Activated T-helper 1 cell treated with anti-CD3 and anti-CD28 coated beads, Interleukin-12 subunit alpha, Interleukin-12 subunit beta, Interleukin-2, Interleukin-4 antibody, amounts not matched to agents 30 ng/mL and 10 ng/mL and 1 ng/mL, durations not matched to agents 14 hours and 24 hours and 36 hours (primary cell): Measurements from ENCODE around the gene CDK2AP2. TPM values are rescaled to one million over a fixed set of nuclear protein-coding genes. Genes with fewer than 3 reads are reported as not detected.
A peak's percentile ranks its signal among the peaks of the same experiment; 100 is the strongest.
"Not testable (repeated sequence)": the region's sequence is repeated elsewhere in the genome, so short reads cannot be mapped to it uniquely, and the experiment has no call there.

Experiments used
- DNase-seq: peaks from one replicate; pipeline ENCODE4 v3.0.0; 2021; ENCODE audit warnings: low spot score
- H3K27ac Mint-ChIP-seq: one replicate; pipeline ENCODE4 v1.8.0; 2021; ENCODE audit warnings: mild to moderate bottlenecking, mixed read lengths
- H3K27me3 Mint-ChIP-seq: one replicate; pipeline ENCODE4 v1.8.0; 2022; ENCODE audit warnings: mild to moderate bottlenecking, moderate library complexity, mixed read lengths; ENCODE audit not compliant: insufficient read depth
- H3K36me3 Mint-ChIP-seq: one replicate; pipeline ENCODE4 v1.8.0; 2021; ENCODE audit warnings: low read depth, mixed read lengths
- H3K4me1 Mint-ChIP-seq: one replicate; pipeline ENCODE4 v1.8.0; 2021; ENCODE audit warnings: low read depth, mixed read lengths
- H3K4me3 Mint-ChIP-seq: one replicate; pipeline ENCODE4 v1.8.0; 2021; ENCODE audit warnings: mild to moderate bottlenecking, moderate library complexity, mixed read lengths
- H3K9me3 Mint-ChIP-seq: one replicate; pipeline ENCODE4 v1.8.0; 2021; ENCODE audit warnings: mixed read lengths
- intact Hi-C: fragments of 100-400 bp; cut with micrococcal nuclease; formaldehyde crosslinking; loops from one replicate; pipeline ENCODE4 v1.15.1; 2024
- total RNA-seq: library from RNA; stranded (reverse); gene quantifications from 2 replicates; pipeline ENCODE4 v1.2.3, GENCODE V29; 2022

CDK2AP2 gene
- total RNA-seq, 1 donor from 2014 or later = 107 TPM

DNA sequence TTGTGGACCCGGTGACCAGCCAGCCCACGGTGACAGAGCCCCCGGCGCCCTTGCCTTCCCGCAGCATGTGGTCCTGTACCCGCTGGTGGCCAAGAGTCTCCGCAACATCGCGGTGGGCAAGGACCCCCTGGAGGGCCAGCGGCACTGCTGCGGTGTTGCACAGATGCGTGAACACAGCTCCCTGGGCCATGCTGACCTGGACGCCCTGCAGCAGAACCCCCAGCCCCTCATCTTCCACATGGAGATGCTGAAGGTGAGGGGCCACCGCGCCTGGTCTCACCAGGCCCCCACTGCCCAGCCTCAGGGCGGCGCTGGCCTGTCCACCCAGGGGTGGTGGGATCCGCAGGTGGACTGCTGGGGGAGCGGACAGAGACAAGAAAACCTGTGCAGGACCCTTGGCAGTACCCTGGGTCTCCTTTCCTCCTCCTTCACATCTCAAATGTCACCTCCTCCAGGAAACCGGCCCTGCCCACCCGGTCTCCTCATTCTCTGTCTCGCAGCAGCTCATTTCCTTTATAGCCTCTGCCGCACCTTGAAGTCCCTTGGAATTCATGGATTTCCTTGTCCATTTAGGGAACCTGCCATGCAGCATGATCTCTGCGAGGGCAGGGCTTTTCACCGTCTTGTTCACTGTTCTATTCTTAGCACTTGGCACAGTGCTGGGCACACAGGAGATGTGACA is 18.6 kb downstream of the CDK2AP2 start:
- Mint-ChIP-seq H3K27me3 (no peaks in the 10 kb centered on the region), H3K27ac (peak overlapping the region; percentile 100), H3K4me3 (peak overlapping the region; percentile 37), H3K36me3 (peaks cover 44% of the 10 kb centered on the region), H3K4me1 (peaks cover 48% of the 10 kb centered on the region), H3K9me3 (no peaks in the 10 kb centered on the region)
- no peak for DNase-seq
- intact Hi-C loops = no loop called here

DNA sequence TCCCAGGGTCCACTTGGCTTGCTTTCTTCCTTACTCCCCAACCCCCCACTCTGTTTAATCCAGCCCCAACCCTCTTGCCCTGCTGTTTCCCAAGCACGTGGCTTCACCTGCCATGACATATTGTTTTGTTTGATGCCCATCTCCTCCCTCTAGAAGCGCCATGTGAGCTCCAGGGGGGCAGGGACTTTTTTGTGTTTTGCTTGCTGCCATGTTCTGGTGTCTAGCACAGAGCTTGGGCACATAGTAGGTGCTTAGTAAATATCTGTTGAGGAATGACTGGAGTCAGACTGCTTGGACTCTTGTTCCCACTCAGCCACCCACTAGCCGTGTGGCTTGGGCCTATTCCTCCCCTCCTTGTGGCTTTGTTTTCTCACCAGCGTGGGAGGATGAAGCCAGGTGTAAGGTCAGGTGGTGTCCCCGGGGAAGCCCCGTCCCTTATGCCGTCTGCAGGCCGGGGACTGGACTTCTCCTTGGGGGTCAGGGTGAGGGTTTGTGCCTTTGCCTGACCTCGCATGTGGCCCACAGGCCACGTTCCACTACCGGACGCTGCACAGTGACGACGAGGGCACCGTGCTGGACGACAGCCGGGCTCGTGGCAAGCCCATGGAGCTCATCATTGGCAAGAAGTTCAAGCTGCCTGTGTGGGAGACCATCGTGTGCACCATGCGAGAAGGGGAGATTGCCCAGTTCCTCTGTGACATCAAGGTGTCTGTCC is 21.3 kb downstream of the CDK2AP2 start:
- Mint-ChIP-seq H3K27me3 (no peaks in the 10 kb centered on the region), H3K9me3 (no peaks in the 10 kb centered on the region), H3K27ac (peak overlapping the region; percentile 100), H3K4me3 (peak overlapping the region; percentile 82), H3K4me1 (peaks cover 70% of the 10 kb centered on the region), H3K36me3 (peaks cover 44% of the 10 kb centered on the region)
- DNase-seq = peak; percentile 44
- intact Hi-C loops = loop anchor here (1.0 to 2.0 kb wide), 4 partner anchors 20 to 198 kb away; partner anchors contain the start of genes ANKRD13D and PTPRCAP

DNA sequence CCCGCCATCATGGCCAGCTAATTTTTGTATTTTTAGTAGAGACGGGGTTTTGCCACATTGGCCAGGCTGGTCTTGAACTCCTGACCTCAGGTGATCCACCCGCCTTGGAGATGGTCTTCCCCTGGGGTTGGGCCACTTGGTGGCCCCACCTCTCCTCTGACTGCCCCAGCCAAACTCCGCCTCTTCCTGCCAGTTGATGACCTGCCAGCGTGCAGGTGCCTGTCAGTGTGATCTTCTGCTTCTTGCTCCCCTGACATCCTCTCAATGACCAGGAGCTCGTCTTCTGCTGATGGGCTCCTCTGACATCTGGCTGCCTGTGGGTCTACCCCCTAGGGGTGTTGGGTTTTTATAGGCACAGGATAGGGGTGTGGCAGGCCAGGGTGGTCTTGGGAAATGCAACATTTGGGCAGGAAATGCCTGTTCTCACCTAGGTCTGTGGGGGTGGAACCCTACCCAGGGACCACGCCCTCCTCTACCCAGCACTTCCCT is 22.0 kb downstream of the CDK2AP2 start:
- H3K9me3 Mint-ChIP-seq, H3K27me3 Mint-ChIP-seq: not testable (repeated sequence)
- Mint-ChIP-seq H3K36me3 (peaks cover 42% of the 10 kb centered on the region), H3K4me3 (peak overlapping the region; percentile 82), H3K4me1 (peaks cover 70% of the 10 kb centered on the region), H3K27ac (peak overlapping the region; percentile 100)
- intact Hi-C loops = loop anchor here (1.0 to 2.0 kb wide), 3 partner anchors 49 to 216 kb away; partner anchors contain the start of genes ANKRD13D and PTPRCAP
- peak; percentile 48 for DNase-seq

DNA sequence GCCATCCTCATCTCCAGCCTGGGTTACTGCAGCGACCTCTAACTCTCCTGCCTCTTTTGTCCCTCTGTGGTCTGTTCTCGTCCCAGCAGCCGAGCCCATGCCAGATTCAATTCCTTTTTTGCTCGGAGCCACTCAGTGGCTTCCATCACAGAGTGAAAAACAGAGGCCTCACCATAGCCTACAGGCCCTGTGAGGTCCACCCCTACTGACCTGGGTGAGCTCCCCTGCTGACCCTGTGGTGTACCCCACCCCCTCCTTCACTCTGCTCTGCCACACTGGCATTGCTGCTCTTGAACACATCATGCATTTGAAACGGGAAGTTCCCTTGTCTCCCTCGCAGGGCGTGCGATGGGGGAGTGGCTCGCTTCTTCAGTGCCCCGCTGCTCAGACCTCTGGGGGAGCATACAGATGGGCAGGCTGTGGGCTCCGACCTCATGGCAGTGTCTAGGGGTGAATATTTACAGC is 23.1 kb downstream of the CDK2AP2 start:
- Mint-ChIP-seq H3K27me3 (peaks cover 1% of the 10 kb centered on the region), H3K4me3 (peak overlapping the region; percentile 94), H3K36me3 (peaks cover 39% of the 10 kb centered on the region), H3K27ac (peak overlapping the region; percentile 100), H3K4me1 (peaks cover 69% of the 10 kb centered on the region), H3K9me3 (no peaks in the 10 kb centered on the region)
- intact Hi-C loops = loop anchor here (1.0 to 5.0 kb wide), 4 partner anchors 21 to 528 kb away; partner anchors contain the start of gene PC
- peak; percentile 66 for DNase-seq

DNA sequence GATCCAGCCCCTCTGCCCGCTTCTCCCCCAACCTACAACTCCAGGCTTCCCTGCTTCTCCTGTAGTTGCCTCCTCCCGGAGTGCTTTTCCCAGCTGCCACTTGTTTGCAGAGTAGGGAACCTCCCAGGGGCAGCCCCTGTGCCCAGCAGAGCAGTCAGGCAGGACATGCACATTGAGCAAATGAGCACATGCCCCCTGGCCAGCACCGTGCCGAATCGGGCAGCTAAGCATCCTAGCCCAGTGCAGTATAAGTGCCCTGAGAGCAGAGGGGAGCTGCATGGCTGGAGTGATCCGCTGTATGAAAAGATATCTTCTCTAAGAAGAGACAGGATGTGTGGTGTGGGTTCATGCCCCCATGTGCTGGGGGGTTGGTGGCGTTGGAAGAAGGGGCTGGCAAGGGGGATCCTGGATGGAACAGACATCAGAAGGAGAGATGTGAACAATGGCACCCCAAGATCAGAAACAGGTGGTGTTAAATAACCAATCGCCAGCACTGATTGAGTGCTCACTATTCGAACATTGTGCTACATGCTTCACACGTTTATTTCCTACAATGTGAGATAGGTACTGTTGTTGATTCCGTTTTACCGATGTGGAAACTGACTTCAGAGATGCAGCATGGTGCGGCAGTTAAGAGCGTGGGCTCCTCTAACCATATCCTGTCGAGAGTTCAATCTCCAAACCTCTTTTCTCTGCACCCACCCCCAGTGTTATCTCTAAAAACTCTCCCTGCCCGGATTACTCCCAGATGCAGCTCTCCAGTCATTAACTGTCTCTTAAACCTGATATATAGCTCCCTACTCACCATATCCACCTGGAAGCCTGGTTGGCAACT is 23.9 kb downstream of the CDK2AP2 start:
- intact Hi-C loops = loop anchor here (1.0 to 5.0 kb wide), 8 partner anchors 15 to 527 kb away; partner anchors contain the start of genes CDK2AP2, PC, RPS6KB2 and TMEM134
- Mint-ChIP-seq H3K36me3 (peaks cover 34% of the 10 kb centered on the region), H3K4me3 (peak overlapping the region; percentile 94), H3K27me3 (peaks cover 4% of the 10 kb centered on the region), H3K9me3 (no peaks in the 10 kb centered on the region), H3K27ac (peak overlapping the region; percentile 100), H3K4me1 (peaks cover 64% of the 10 kb centered on the region)
- peak; percentile 50 for DNase-seq

DNA sequence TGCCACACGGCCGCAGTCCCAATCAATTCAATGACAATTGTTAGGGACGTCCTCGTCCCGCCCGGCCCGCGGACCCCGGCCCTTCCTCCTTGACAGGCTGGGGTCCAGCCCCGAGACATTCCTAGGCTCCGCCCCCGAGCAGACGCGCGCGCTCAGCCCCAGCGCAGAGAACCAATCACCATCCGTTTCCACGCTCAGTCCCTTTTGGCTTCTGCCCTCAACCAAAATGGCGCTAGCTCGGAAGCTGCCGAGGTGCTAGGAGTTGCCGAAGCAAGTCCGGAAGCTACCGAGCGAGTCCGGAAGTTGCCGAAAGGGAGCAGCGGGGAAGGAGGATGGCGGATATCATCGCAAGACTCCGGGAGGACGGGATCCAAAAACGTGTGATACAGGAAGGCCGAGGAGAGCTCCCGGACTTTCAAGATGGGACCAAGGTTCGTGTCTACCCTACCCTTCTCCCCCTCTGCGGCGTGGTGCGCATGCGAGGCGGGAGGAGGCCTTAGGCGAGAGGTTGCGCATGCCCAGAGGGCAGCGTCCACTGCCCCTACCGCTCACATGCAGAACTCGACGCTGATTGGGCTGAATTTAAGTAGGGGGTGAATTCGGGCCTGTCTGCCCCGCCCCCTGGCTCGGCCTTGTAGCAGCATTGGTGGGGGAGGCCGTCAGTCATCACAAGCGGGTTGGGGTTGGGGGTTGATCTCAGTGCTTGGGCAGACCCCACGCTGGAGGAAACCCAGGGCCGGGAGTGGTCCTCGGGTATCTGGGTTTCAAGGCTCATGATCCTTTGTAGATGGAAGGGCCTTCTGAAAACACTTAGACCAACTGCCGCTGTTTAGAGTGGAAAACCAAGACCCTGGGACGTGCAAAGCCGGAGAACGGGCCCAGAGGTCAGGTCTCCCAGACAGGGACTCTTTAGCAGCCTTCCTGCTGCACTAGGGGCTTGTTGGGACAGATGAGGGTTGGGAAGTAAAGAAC is 24.8 kb downstream of the CDK2AP2 start, which contains the start of gene AIP:
AIP (plus strand) TSS at position 200 of the 972 bp plus-strand sequence; CDS start at position 333, 133 bp downstream.
- H3K27ac Mint-ChIP-seq = peak within 1 kb of the TSS; percentile 100
- no peaks in the 10 kb centered on the region for H3K9me3 Mint-ChIP-seq
- peaks cover 55% of the 10 kb centered on the region for H3K4me1 Mint-ChIP-seq
- H3K36me3 Mint-ChIP-seq = peaks cover 27% of the 10 kb centered on the region
- H3K4me3 Mint-ChIP-seq = peak within 1 kb of the TSS; percentile 94
- intact Hi-C loops = loop anchor here (1.0 to 5.0 kb wide), 6 partner anchors 14 to 526 kb away; partner anchors contain the start of genes CDK2AP2, PC, RPS6KB2 and TMEM134
- peak; percentile 98 for DNase-seq
- peaks cover 4% of the 10 kb centered on the region for H3K27me3 Mint-ChIP-seq

DNA sequence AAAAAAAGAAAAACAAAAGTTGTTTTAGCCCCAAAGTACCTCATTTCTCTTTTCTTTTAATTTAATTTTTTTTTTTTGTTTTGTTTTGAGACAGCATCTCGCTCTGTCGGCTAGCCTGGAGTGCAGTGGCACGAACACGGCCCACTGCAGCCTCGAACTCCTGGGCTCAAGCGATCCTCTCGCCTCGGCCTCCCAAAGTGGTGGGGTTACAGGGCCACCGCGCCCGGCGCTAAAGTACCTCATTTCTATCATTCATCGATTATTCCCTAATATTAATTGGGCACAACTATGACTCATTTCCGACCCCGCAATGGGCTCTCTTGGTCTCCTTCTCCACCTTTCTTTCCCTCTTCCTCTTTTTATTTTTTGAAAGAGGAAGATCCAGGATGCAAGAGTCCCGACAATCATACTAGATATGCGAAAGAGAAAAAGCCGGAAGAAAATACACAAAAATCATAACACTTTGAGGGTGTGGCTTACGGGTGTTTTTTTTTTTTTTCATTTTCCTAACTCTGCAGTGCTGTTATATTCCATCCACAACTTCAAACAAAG is 25.6 kb downstream of the CDK2AP2 start:
- DNase-seq = no peak
- H3K27ac Mint-ChIP-seq = peak overlapping the region; percentile 100
- H3K27me3 Mint-ChIP-seq = peaks cover 7% of the 10 kb centered on the region
- intact Hi-C loops = loop anchor here (5.0 kb wide), 1 partner anchor 525 kb away; the partner anchor contains the start of gene PC
- H3K9me3 Mint-ChIP-seq = no peaks in the 10 kb centered on the region
- peaks cover 47% of the 10 kb centered on the region for H3K4me1 Mint-ChIP-seq
- H3K4me3 Mint-ChIP-seq = peak overlapping the region; percentile 94
- peaks cover 20% of the 10 kb centered on the region for H3K36me3 Mint-ChIP-seq

DNA sequence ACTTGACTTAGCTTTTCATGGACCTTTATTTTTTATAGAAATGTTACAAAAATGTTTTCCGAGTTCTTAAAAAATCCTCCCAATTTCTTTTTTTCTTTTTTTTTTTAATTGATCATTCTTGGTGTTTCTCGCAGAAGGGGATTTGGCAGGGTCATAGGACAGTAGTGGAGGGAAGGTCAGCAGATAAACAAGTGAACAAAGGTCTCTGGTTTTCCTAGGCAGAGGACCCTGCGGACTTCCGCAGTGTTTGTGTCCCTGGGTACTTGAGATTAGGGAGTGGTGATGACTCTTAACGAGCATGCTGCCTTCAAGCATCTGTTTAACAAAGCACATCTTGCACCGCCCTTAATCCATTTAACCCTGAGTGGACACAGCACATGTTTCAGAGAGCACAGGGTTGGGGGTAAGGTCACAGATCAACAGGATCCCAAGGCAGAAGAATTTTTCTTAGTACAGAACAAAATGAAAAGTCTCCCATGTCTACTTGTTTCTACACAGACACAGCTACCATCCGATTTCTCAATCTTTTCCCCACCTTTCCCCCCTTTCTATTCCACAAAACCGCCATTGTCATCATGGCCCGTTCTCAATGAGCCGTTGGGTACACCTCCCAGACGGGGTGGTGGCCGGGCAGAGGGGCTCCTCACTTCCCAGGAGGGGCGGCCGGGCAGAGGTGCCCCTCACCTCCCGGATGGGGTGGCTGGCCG is 30.5 kb downstream of the CDK2AP2 start:
- intact Hi-C loops, H3K36me3 Mint-ChIP-seq: not testable (repeated sequence)

DNA sequence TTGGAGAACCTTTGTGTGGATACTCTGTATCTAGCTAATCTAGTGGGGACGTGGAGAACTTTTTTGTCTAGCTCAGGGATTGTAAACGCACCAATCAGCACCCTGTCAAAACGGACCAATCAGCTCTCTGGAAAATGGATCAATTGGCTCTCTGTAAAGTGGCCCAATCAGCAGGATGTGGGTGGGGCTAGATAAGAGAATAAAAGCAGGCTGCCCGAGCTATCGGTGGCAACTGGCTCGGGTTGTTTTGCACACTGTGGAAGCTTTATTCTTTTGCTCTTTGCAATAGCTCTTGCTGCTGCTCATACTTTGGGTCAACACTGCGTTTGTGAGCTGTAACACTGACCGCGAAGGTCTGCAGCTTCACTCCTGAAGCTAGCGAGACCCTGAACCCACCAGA is 31.3 kb downstream of the CDK2AP2 start:
- H3K27ac Mint-ChIP-seq, H3K4me1 Mint-ChIP-seq, DNase-seq, H3K4me3 Mint-ChIP-seq, intact Hi-C loops, H3K36me3 Mint-ChIP-seq, H3K9me3 Mint-ChIP-seq, H3K27me3 Mint-ChIP-seq: not testable (repeated sequence)

More for the DNA sequence above, 30.5 kb downstream of the CDK2AP2 start:
- H3K4me1 Mint-ChIP-seq, H3K4me3 Mint-ChIP-seq, H3K9me3 Mint-ChIP-seq, H3K27ac Mint-ChIP-seq, H3K27me3 Mint-ChIP-seq, DNase-seq: not testable (repeated sequence)

DNA sequence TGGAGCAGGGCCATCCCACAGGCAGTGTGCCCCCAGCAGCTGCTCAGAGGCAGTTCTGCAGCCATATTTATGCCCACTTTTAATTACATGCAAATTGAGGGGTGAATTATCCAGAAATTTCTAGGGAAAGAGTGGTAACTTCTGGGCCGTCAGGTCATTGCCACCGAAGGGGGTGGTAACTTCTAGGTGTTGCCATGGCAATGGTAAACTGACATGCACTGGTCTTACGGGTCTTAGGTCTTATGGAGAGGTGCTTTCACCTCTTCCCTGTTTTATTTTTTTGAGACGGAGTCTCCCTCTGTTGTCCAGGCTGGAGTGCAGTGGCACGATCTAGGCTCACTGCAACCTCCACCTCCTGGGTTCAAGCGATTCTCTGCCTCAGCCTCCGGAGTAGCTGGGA is 35.1 kb downstream of the CDK2AP2 start:
- H3K9me3 Mint-ChIP-seq = no peaks in the 10 kb centered on the region
- H3K36me3 Mint-ChIP-seq = no peaks in the 10 kb centered on the region
- no peak for DNase-seq

More for the DNA sequence above, 35.1 kb downstream of the CDK2AP2 start:
- Mint-ChIP-seq H3K27me3 (peaks cover 3% of the 10 kb centered on the region), H3K4me1 (peaks cover 6% of the 10 kb centered on the region), H3K27ac (no peak overlapping the region), H3K4me3 (no peak overlapping the region)
- intact Hi-C loops = no loop called here
